KMS-11 (cell line): ENCODE measurements around the gene E4F1.

Experiments
- H2AFZ ChIP-seq: fragments of 200-600 bp; sonication (generic); 2 replicates; pipeline ENCODE4 v1.6.1; 2016; ENCODE audit warnings: antibody characterized with exemption, mixed run types, low read depth
- H3K27ac ChIP-seq: fragments of 200-600 bp; sonication (generic); 2 replicates; pipeline ENCODE4 v1.6.1; 2016; ENCODE audit warnings: mild to moderate bottlenecking, mixed run types
- H3K27me3 ChIP-seq: fragments of 200-600 bp; sonication (generic); 2 replicates; pipeline ENCODE4 v1.6.1; 2017; ENCODE audit warnings: mild to moderate bottlenecking, low read depth, mixed run types, moderate library complexity; ENCODE audit not compliant: insufficient read depth
- H3K36me3 ChIP-seq: fragments of 200-600 bp; sonication (generic); 2 replicates; pipeline ENCODE4 v1.6.1; 2017; ENCODE audit warnings: mild to moderate bottlenecking, mixed run types; ENCODE audit not compliant: insufficient read depth
- H3K4me1 ChIP-seq: fragments of 200-600 bp; sonication (generic); 2 replicates; pipeline ENCODE4 v1.6.1; 2016; ENCODE audit warnings: mild to moderate bottlenecking, low read depth, mixed run types; ENCODE audit not compliant: poor library complexity, severe bottlenecking
- H3K4me2 ChIP-seq: fragments of 200-600 bp; sonication (generic); 2 replicates; pipeline ENCODE4 v1.7.0; 2016; ENCODE audit warnings: mild to moderate bottlenecking, mixed run types
- H3K4me3 ChIP-seq: fragments of 200-600 bp; sonication (generic); IDR thresholded peaks from 2 replicates; pipeline ENCODE4 v1.6.1; 2017; ENCODE audit warnings: low read depth, low read length, mixed read lengths; ENCODE audit not compliant: insufficient read depth
- H3K79me2 ChIP-seq: fragments of 200-600 bp; sonication (generic); 2 replicates; pipeline ENCODE4 v1.6.1; 2016; ENCODE audit warnings: low read depth, mixed run types; ENCODE audit not compliant: insufficient read depth
- H3K9ac ChIP-seq: fragments of 200-600 bp; sonication (generic); 2 replicates; pipeline ENCODE4 v1.6.1; 2016; ENCODE audit warnings: mild to moderate bottlenecking, mixed run types
- H4K20me1 ChIP-seq: fragments of 200-600 bp; sonication (generic); 2 replicates; pipeline ENCODE4 v1.6.1; 2016; ENCODE audit warnings: mild to moderate bottlenecking, mixed run types; ENCODE audit not compliant: insufficient read depth
- CTCF ChIP-seq: fragments of 200-600 bp; sonication (generic); conservative IDR thresholded peaks from 2 replicates; pipeline ENCODE4 v1.6.1; 2017; ENCODE audit warnings: low read depth, mild to moderate bottlenecking, antibody characterized with exemption, low read length, moderate library complexity, mixed read lengths

Gene E4F1

GRCh38 chr16:2194166-2194834, 29.1 kb upstream of the E4F1 start:
- Histone ChIP-seq H3K27me3 (peaks cover 67% of the 10 kb centered on the region), H3K27ac (no peak overlapping the region), H2AFZ (no peak overlapping the region), H3K36me3 (no peaks in the 10 kb centered on the region), H3K4me1 (no peaks in the 10 kb centered on the region), H3K4me2 (no peak overlapping the region), H3K79me2 (no peaks in the 10 kb centered on the region), H3K9ac (no peak overlapping the region), H3K4me3 (no peak overlapping the region), H4K20me1 (no peaks in the 10 kb centered on the region)
- no peak for TF ChIP-seq CTCF

- no peak overlapping the region for H2AFZ ChIP-seq
- H3K4me2 ChIP-seq, result no peak overlapping the region
- H3K36me3 ChIP-seq, result no peaks in the 10 kb centered on the region
- H3K4me1 ChIP-seq, result no peaks in the 10 kb centered on the region
- H3K27ac ChIP-seq, result no peak overlapping the region
- no peak overlapping the region for H3K9ac ChIP-seq
- no peaks in the 10 kb centered on the region for H3K79me2 ChIP-seq
- H3K4me3 ChIP-seq, result no peak overlapping the region
- no peaks in the 10 kb centered on the region for H4K20me1 ChIP-seq
- H3K27me3 ChIP-seq, result peaks cover 73% of the 10 kb centered on the region
- peak; percentile 58 for TF ChIP-seq CTCF
These were observed 28.5 kb upstream of the E4F1 start for GRCh38 chr16:2194852-2195321.

GRCh38 chr16:2195322-2196161, 27.8 kb upstream of the E4F1 start:
- Histone ChIP-seq H3K36me3 (no peaks in the 10 kb centered on the region), H3K9ac (no peak overlapping the region), H3K27me3 (peaks cover 79% of the 10 kb centered on the region), H3K4me1 (no peaks in the 10 kb centered on the region), H3K79me2 (no peaks in the 10 kb centered on the region), H2AFZ (no peak overlapping the region), H4K20me1 (no peaks in the 10 kb centered on the region), H3K4me2 (peak overlapping the region; percentile 29), H3K27ac (no peak overlapping the region), H3K4me3 (no peak overlapping the region)
- TF ChIP-seq CTCF, result no peak

- Histone ChIP-seq H3K27me3 (peaks cover 82% of the 10 kb centered on the region), H2AFZ (no peak within 1 kb of the TSS), H4K20me1 (no peaks in the 10 kb centered on the region), H3K9ac (no peak within 1 kb of the TSS), H3K4me2 (peak within 1 kb of the TSS; percentile 29), H3K79me2 (no peaks in the 10 kb centered on the region), H3K36me3 (no peaks in the 10 kb centered on the region), H3K4me3 (no peak within 1 kb of the TSS), H3K4me1 (no peaks in the 10 kb centered on the region), H3K27ac (no peak within 1 kb of the TSS)
- no peak for TF ChIP-seq CTCF
These were observed 27.0 kb upstream of the E4F1 start, which contains the start of gene CASKIN1 for GRCh38 chr16:2196162-2196980. CASKIN1 (minus strand) TSS chr16:2196605; CDS start chr16:2196432, 173 bp downstream.
